ENCODE results near the gene ATP9B.

ATP9B gene

DNA sequence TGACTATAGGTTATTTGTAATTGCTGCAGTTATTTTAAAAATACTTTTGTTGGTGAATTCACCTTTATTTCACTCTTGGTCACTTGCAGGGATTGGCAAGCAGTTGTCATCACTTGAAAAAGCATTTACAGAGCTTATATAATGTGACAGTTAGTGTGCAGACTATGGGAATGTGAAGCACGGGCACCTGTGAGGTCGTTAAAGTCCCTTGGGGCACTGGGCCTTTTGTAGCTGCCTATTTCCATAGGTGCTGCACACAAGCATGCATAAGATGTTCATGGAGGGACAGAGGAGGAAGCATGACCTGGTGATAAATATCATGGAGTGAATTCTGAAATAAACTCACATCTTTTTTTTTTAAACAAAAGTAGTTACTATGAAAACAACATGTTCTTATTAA lies 124.6 kb downstream of the ATP9B start:
- no peaks in the 10 kb centered on the region for H3K27me3 ChIP-seq (ENCODE audit: low read depth, low read length)
- H3K9me3 ChIP-seq (ENCODE audit: insufficient read depth, low read length) = no peaks in the 10 kb centered on the region
- H3K4me1 ChIP-seq (ENCODE audit: low read length) = no peaks in the 10 kb centered on the region
- H3K4me3 ChIP-seq (ENCODE audit: low read length) = no peak overlapping the region
- no peak overlapping the region for H3K27ac ChIP-seq (ENCODE audit: low read length)
- H3K36me3 ChIP-seq (replicated peaks; ENCODE audit: low read depth, low read length) = peaks cover 16% of the 10 kb centered on the region
- no peak overlapping the region for H3K4me2 ChIP-seq (ENCODE audit: low read length)
- no peak overlapping the region for H3K9ac ChIP-seq (ENCODE audit: low read length)
- no peaks in the 10 kb centered on the region for H4K20me1 ChIP-seq (ENCODE audit: insufficient read depth, low read length)
- TF ChIP-seq EZH2phosphoT487 (IDR thresholded peaks at IDR 0.05; ENCODE audit: low read depth) = no peak
- TF ChIP-seq CTCF (IDR thresholded peaks at IDR 0.05; ENCODE audit: low read depth, low read length) = no peak
- H3K79me2 ChIP-seq (ENCODE audit: low read length) = no peaks in the 10 kb centered on the region
- H2AFZ ChIP-seq (ENCODE audit: low read depth, low read length) = no peak overlapping the region

GRCh38 chr18:79195716-79196683 lies 126.8 kb downstream of the ATP9B start:
- Histone ChIP-seq H3K9ac (ENCODE audit: low read length) (no peak overlapping the region), H3K9me3 (ENCODE audit: insufficient read depth, low read length) (no peaks in the 10 kb centered on the region), H3K27ac (ENCODE audit: low read length) (no peak overlapping the region), H3K4me2 (ENCODE audit: low read length) (no peak overlapping the region), H3K36me3 (replicated peaks; ENCODE audit: low read depth, low read length) (peaks cover 16% of the 10 kb centered on the region), H3K4me1 (ENCODE audit: low read length) (no peaks in the 10 kb centered on the region), H3K79me2 (ENCODE audit: low read length) (no peaks in the 10 kb centered on the region), H3K27me3 (ENCODE audit: low read depth, low read length) (no peaks in the 10 kb centered on the region), H4K20me1 (ENCODE audit: insufficient read depth, low read length) (no peaks in the 10 kb centered on the region), H2AFZ (ENCODE audit: low read depth, low read length) (no peak overlapping the region), H3K4me3 (ENCODE audit: low read length) (no peak overlapping the region)
- no peak for TF ChIP-seq CTCF (IDR thresholded peaks at IDR 0.05; ENCODE audit: low read depth, low read length)
- no peak for TF ChIP-seq EZH2phosphoT487 (IDR thresholded peaks at IDR 0.05; ENCODE audit: low read depth)

GRCh38 chr18:79197531-79197930 lies 128.3 kb downstream of the ATP9B start:
- Histone ChIP-seq H3K9ac (ENCODE audit: low read length) (no peak overlapping the region), H3K27me3 (ENCODE audit: low read depth, low read length) (no peaks in the 10 kb centered on the region), H2AFZ (ENCODE audit: low read depth, low read length) (no peak overlapping the region), H3K36me3 (replicated peaks; ENCODE audit: low read depth, low read length) (peaks cover 16% of the 10 kb centered on the region), H3K27ac (ENCODE audit: low read length) (no peak overlapping the region), H4K20me1 (ENCODE audit: insufficient read depth, low read length) (no peaks in the 10 kb centered on the region), H3K4me2 (ENCODE audit: low read length) (no peak overlapping the region), H3K79me2 (ENCODE audit: low read length) (no peaks in the 10 kb centered on the region), H3K4me3 (ENCODE audit: low read length) (no peak overlapping the region), H3K4me1 (ENCODE audit: low read length) (no peaks in the 10 kb centered on the region), H3K9me3 (ENCODE audit: insufficient read depth, low read length) (no peaks in the 10 kb centered on the region)
- TF ChIP-seq EZH2phosphoT487 (IDR thresholded peaks at IDR 0.05; ENCODE audit: low read depth) (no peak), CTCF (IDR thresholded peaks at IDR 0.05; ENCODE audit: low read depth, low read length) (no peak)

DNA sequence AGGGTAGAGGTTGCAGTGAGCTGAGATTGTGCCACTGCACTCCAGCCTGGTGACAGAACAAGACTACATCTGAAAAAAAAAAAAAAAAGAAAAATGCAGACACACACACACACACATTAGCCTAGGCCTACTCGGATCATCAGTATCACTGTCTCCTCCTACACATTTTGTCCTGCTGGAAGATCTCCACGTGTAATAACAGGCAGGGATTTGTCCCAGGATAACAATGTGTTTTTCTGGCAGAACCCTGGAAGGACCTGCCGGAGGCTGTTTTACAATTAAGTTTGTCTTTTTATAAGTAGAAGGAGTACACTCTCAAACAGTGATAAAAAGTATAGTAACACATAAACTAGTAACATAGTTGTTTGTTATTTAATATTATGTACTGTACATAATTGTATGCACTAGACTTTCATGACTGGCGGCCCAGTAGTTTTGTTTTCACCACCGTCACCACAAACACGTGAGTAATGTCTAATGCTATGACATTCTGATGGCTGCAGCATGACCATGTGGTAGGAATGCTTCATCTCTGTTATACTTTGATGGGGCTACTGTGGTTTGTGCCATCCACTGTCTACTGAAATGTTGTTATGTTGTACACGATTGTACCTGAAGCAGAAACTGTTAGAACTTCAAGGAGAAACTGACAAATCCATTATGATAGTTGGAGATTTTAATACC lies 130.6 kb downstream of the ATP9B start:
- no peaks in the 10 kb centered on the region for H4K20me1 ChIP-seq (ENCODE audit: insufficient read depth, low read length)
- H3K36me3 ChIP-seq (replicated peaks; ENCODE audit: low read depth, low read length) = peaks cover 9% of the 10 kb centered on the region
- H3K79me2 ChIP-seq (ENCODE audit: low read length) = no peaks in the 10 kb centered on the region
- H3K27ac ChIP-seq (ENCODE audit: low read length) = no peak overlapping the region
- no peak overlapping the region for H3K9ac ChIP-seq (ENCODE audit: low read length)
- H3K4me3 ChIP-seq (ENCODE audit: low read length) = no peak overlapping the region
- H3K4me2 ChIP-seq (ENCODE audit: low read length) = no peak overlapping the region
- H2AFZ ChIP-seq (ENCODE audit: low read depth, low read length) = no peak overlapping the region
- H3K9me3 ChIP-seq (ENCODE audit: insufficient read depth, low read length) = no peaks in the 10 kb centered on the region
- TF ChIP-seq CTCF (IDR thresholded peaks at IDR 0.05; ENCODE audit: low read depth, low read length) (no peak), EZH2phosphoT487 (IDR thresholded peaks at IDR 0.05; ENCODE audit: low read depth) (no peak)
- no peaks in the 10 kb centered on the region for H3K4me1 ChIP-seq (ENCODE audit: low read length)
- H3K27me3 ChIP-seq (ENCODE audit: low read depth, low read length) = no peaks in the 10 kb centered on the region
